GM23248 (cell line): Measurements from ENCODE around the gene GTF2H4. TPM values are rescaled to one million over a fixed set of nuclear protein-coding genes. Genes with fewer than 3 reads are reported as not detected.
A peak's percentile ranks its signal among the peaks of the same experiment; 100 is the strongest.
"Not testable (repeated sequence)": the region's sequence is repeated elsewhere in the genome, so short reads cannot be mapped to it uniquely, and the experiment has no call there.

Experiments
- DNase-seq: peaks from one replicate; pipeline ENCODE4 v3.0.0-alpha.2; 2015
- H2AFZ ChIP-seq: fragments of 200-600 bp; sonication (generic); 2 replicates; pipeline ENCODE4 v1.6.1; 2016; ENCODE audit warnings: antibody characterized with exemption
- H3F3A ChIP-seq: fragments of 200-600 bp; sonication (generic); 2 replicates; pipeline ENCODE4 v1.6.1; 2016; ENCODE audit warnings: mild to moderate bottlenecking, antibody characterized with exemption, mixed run types; ENCODE audit not compliant: insufficient read depth
- H3K27ac ChIP-seq: fragments of 200-600 bp; sonication (generic); 2 replicates; pipeline ENCODE4 v1.5.1; 2016; ENCODE audit warnings: mild to moderate bottlenecking
- H3K27me3 ChIP-seq: fragments of 200-600 bp; sonication (generic); replicated peaks from 2 replicates; pipeline ENCODE4 v1.6.1; 2016; ENCODE audit warnings: mild to moderate bottlenecking; ENCODE audit not compliant: insufficient read depth
- H3K36me3 ChIP-seq: fragments of 200-600 bp; sonication (generic); 2 replicates; pipeline ENCODE4 v1.6.1; 2016; ENCODE audit warnings: low read depth, mild to moderate bottlenecking
- H3K4me1 ChIP-seq: fragments of 200-600 bp; sonication (generic); 2 replicates; pipeline ENCODE4 v1.6.1; 2016; ENCODE audit warnings: mild to moderate bottlenecking; ENCODE audit not compliant: insufficient read depth
- H3K4me2 ChIP-seq: fragments of 200-600 bp; sonication (generic); one replicate; pipeline ENCODE4 v1.6.1; 2016; ENCODE audit warnings: mild to moderate bottlenecking; ENCODE audit not compliant: unreplicated experiment
- H3K4me3 ChIP-seq: fragments of 200-600 bp; sonication (generic); 2 replicates; pipeline ENCODE4 v1.5.1; 2016; ENCODE audit warnings: mild to moderate bottlenecking
- H3K79me2 ChIP-seq: fragments of 200-600 bp; sonication (generic); 2 replicates; pipeline ENCODE4 v1.6.1; 2016; ENCODE audit warnings: mild to moderate bottlenecking; ENCODE audit not compliant: insufficient read depth
- H3K9ac ChIP-seq: fragments of 200-600 bp; sonication (generic); 2 replicates; pipeline ENCODE4 v1.6.1; 2016; ENCODE audit warnings: mild to moderate bottlenecking
- H3K9me2 ChIP-seq: fragments of 200-600 bp; sonication (generic); 2 replicates; pipeline ENCODE4 v1.6.1; 2016; ENCODE audit warnings: mixed run types, mild to moderate bottlenecking, moderate library complexity; ENCODE audit not compliant: insufficient read depth
- H3K9me3 ChIP-seq: fragments of 200-600 bp; sonication (generic); one replicate; pipeline ENCODE4 v1.6.1; 2017; ENCODE audit warnings: low read depth
- H4K20me1 ChIP-seq: fragments of 200-600 bp; sonication (generic); 2 replicates; pipeline ENCODE4 v1.6.0; 2016; ENCODE audit not compliant: insufficient read depth
- EZH2 ChIP-seq: fragments of 200-600 bp; sonication (generic); IDR thresholded peaks from 2 replicates; pipeline ENCODE4 v1.6.1; 2018; ENCODE audit warnings: antibody characterized with exemption, mild to moderate bottlenecking; ENCODE audit not compliant: insufficient read depth, poor library complexity, severe bottlenecking
- EZH2phosphoT487 ChIP-seq: fragments of 200-600 bp; sonication (generic); IDR thresholded peaks from 2 replicates; pipeline ENCODE4 v1.6.1; 2018; ENCODE audit warnings: antibody characterized with exemption, moderate library complexity, mild to moderate bottlenecking, low read depth; ENCODE audit not compliant: insufficient read depth
- WGBS, 2 experiments: methylation state at CpG; one replicate each; pipeline ENCODE4 v1.1.6; 2015 to 2017; ENCODE audit warnings: low lambda C conversion rate in 2 of 2, low coverage in 1 of 2; ENCODE audit errors: missing lambda C conversion rate in 2 of 2; 5-methylcytosine and 5-hydroxymethylcytosine counted together
- in situ Hi-C: fragments of 300-500 bp; cut with MboI; formaldehyde crosslinking; loops from 2 replicates; pipeline ENCODE4 v1.15.0; 2020
- polyA plus RNA-seq: library from polyadenylated mRNA; unstranded; fragments of >200 nt; fragmentation: Nextera tagmentation; extraction: Ambion mirVana; gene quantifications from 2 replicates; pipeline ENCODE4 v1.2.1, GENCODE V29; 2016
- total RNA-seq: library from RNA; depleted of rRNA; stranded (reverse); fragments of >200 nt; shearing (Covaris generic); gene quantifications from 2 replicates; pipeline ENCODE4 v1.2.3, GENCODE V29; 2014; rRNA removed

GTF2H4 gene
- total RNA-seq (12.8 and 21.7 TPM in 2 replicates), polyA plus RNA-seq (5.3 and 5.4 TPM in 2 replicates)

- H2AFZ ChIP-seq: peak within 1 kb of the TSS; percentile 99
- H3K4me2 ChIP-seq: peak within 1 kb of the TSS; percentile 98
- H3K9me2 ChIP-seq: no peaks in the 10 kb centered on the region
- H3K36me3 ChIP-seq: no peaks in the 10 kb centered on the region
- WGBS, 2 experiments: 1% methylated on average over 49 of the region's 49 CpGs
- in situ Hi-C loops: no loop called here
- H3K79me2 ChIP-seq: peaks cover 19% of the 10 kb centered on the region
- H3K27me3 ChIP-seq: no peaks in the 10 kb centered on the region
- no peaks in the 10 kb centered on the region for H3K9me3 ChIP-seq
- peaks cover 18% of the 10 kb centered on the region for H3F3A ChIP-seq
- peak; percentile 99 for DNase-seq
- peaks cover 7% of the 10 kb centered on the region; the same call in 1 of the 2 replicates for H3K4me1 ChIP-seq
- TF ChIP-seq EZH2phosphoT487 (no peak), EZH2 (no peak)
- peak within 1 kb of the TSS; percentile 93 for H3K9ac ChIP-seq
- peak within 1 kb of the TSS; percentile 100 for H3K4me3 ChIP-seq
- H4K20me1 ChIP-seq: no peaks in the 10 kb centered on the region
- H3K27ac ChIP-seq: peak within 1 kb of the TSS; percentile 54
These were observed at the start of gene GTF2H4 for GRCh38 chr6:30907758-30908591. GTF2H4 (plus strand) TSS chr6:30908207.

- H3K79me2 ChIP-seq, H3K9me2 ChIP-seq, H3K27ac ChIP-seq, H3K9me3 ChIP-seq, H2AFZ ChIP-seq, H3K4me3 ChIP-seq, H4K20me1 ChIP-seq, H3K4me1 ChIP-seq, H3F3A ChIP-seq, H3K9ac ChIP-seq, H3K36me3 ChIP-seq, in situ Hi-C loops, H3K4me2 ChIP-seq, DNase-seq: not testable (repeated sequence)
- WGBS, 2 experiments: 88 to 90% methylated on average over 4 of the region's 4 CpGs
- H3K27me3 ChIP-seq: peaks cover 11% of the 10 kb centered on the region; the same call in 1 of the 2 replicates
These were observed 48.3 kb upstream of the GTF2H4 start for GRCh38 chr6:30859726-30860125.

- Histone ChIP-seq H3K4me2 (no peak overlapping the region), H3K9ac (no peak overlapping the region), H3F3A (no peaks in the 10 kb centered on the region), H3K4me1 (no peaks in the 10 kb centered on the region), H4K20me1 (no peaks in the 10 kb centered on the region), H3K79me2 (no peaks in the 10 kb centered on the region), H3K9me3 (no peaks in the 10 kb centered on the region), H3K9me2 (no peaks in the 10 kb centered on the region), H3K27me3 (peaks cover 15% of the 10 kb centered on the region; the same call in 1 of the 2 replicates), H2AFZ (no peak overlapping the region), H3K27ac (no peak overlapping the region), H3K4me3 (no peak overlapping the region), H3K36me3 (no peaks in the 10 kb centered on the region)
- in situ Hi-C loops: no loop called here
- 50 to 57% methylated on average over 3 of the region's 3 CpGs for WGBS, 2 experiments
- TF ChIP-seq EZH2: no peak
- TF ChIP-seq EZH2phosphoT487: no peak
- DNase-seq: no peak
These were observed 46.6 kb upstream of the GTF2H4 start for GRCh38 chr6:30861257-30862048.

- H3K27ac ChIP-seq: no peak overlapping the region
- no peak overlapping the region for H3K4me3 ChIP-seq
- H3K36me3 ChIP-seq: no peaks in the 10 kb centered on the region
- no peaks in the 10 kb centered on the region for H3K79me2 ChIP-seq
- in situ Hi-C loops: no loop called here
- no peak overlapping the region for H3K4me2 ChIP-seq
- H3K9me2 ChIP-seq: no peaks in the 10 kb centered on the region
- H2AFZ ChIP-seq: no peak overlapping the region
- DNase-seq: no peak
- H4K20me1 ChIP-seq: no peaks in the 10 kb centered on the region
- WGBS, 2 experiments: 66 to 77% methylated on average over 10 of the region's 10 CpGs
- no peaks in the 10 kb centered on the region for H3K4me1 ChIP-seq
- H3K9me3 ChIP-seq: no peaks in the 10 kb centered on the region
- H3F3A ChIP-seq: no peaks in the 10 kb centered on the region
- no peak for TF ChIP-seq EZH2phosphoT487
- TF ChIP-seq EZH2: no peak
- H3K27me3 ChIP-seq: peaks cover 12% of the 10 kb centered on the region; the same call in 1 of the 2 replicates
- no peak overlapping the region for H3K9ac ChIP-seq
These were observed 45.7 kb upstream of the GTF2H4 start for GRCh38 chr6:30862156-30862875.
